Stomach (tissue), 4 donors: ENCODE measurements around the gene PTPRT.

Experiments used
- CTCF ChIP-seq, 7 experiments: fragments of 450-650 bp in 4 of 7; fragments of 200-600 bp in 3 of 7; sonication (generic) in 3 of 7; IDR thresholded peaks; one replicate each; pipeline ENCODE4 v1.5.1; 2016 to 2019; ENCODE audit warnings: antibody characterized with exemption in 7 of 7, control low read depth in 2 of 7, mild to moderate bottlenecking in 1 of 7
- POLR2A ChIP-seq, 4 donors: fragments of 450-650 bp; IDR thresholded peaks; one replicate each; pipeline ENCODE4 v1.6.1; 2016; ENCODE audit warnings: antibody characterized with exemption in 4 of 4, control low read depth in 2 of 4, mild to moderate bottlenecking in 1 of 4, moderate library complexity in 1 of 4
- POLR2AphosphoS5 ChIP-seq, 3 donors: sonication (generic); formaldehyde crosslinking; IDR thresholded peaks; one replicate each; pipeline ENCODE4 v1.6.1; 2016; ENCODE audit warnings: antibody characterized with exemption in 3 of 3

DNA sequence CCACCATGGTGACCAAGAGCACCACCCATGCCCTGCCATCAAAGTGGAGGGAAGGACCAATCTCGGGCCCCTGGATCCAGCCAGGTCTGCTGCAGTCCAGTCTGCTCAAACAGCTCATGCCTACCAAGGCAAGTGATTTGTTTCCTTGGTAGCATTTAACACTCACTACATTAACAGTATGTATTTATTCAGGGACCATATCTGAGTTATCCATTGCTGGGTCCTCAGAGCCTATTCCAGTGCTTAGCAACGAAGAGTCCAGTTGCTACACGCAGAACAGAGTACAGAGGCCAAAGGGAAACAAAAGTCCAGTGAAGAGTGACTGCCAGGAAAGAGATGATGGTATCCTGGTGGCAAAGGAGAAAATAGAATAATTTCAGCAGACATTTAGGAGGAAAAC lies 352.2 kb downstream of the PTPRT start:
- TF ChIP-seq CTCF (IDR thresholded peaks at IDR 0.05) = no peak
- no peak for TF ChIP-seq POLR2AphosphoS5 (IDR thresholded peaks at IDR 0.05)
- TF ChIP-seq POLR2A (IDR thresholded peaks at IDR 0.05) = no peak
